ENCODE data around the gene MPI. TPM values are rescaled to one million over a fixed set of nuclear protein-coding genes. Genes with fewer than 3 reads are reported as not detected.

The MPI gene
- total and polyA plus RNA-seq, 10 of the 15 experiments (the other 5 are each of a cell fraction or from before 2014, with no cell fraction given), result 35.6 to 93.9 (median 44.1) TPM

- no peaks in the 10 kb centered on the region for H3K9me3 ChIP-seq (replicated peaks; ENCODE audit: control insufficient read depth, insufficient read depth, low read length)
- no peak for FAIRE-seq
- peak overlapping the region; percentile 7; the same call in 1 of the 2 replicates for H3K4me3 ChIP-seq
- ChIA-PET POLR2A (interaction anchor here (0.6 to 5.8 kb wide), 11 partner anchors 10 to 314 kb away, joined by 3 to 80 read pairs (median 4); partner anchors contain the start of genes COX5A and SCAMP2), RAD21 (ENCODE audit: unreplicated experiment) (interaction anchor here (0.7 to 5.6 kb wide), 11 partner anchors 11 to 92 kb away, joined by 3 to 57 read pairs (median 4); partner anchors contain the start of genes FAM219B and ULK3), CTCF (interaction anchor here (0.6 to 5.9 kb wide), 14 partner anchors 10 to 137 kb away, joined by 3 to 76 read pairs (median 4); partner anchors contain the start of gene SCAMP5), SMC1A (ENCODE audit: uncharacterized antibody, unreplicated experiment) (interaction anchor here (0.7 to 7.5 kb wide), 14 partner anchors 10 to 313 kb away, joined by 3 to 120 read pairs (median 6); partner anchors contain the start of genes FAM219B and MPI)
- H3K27ac ChIP-seq (ENCODE audit: control insufficient read depth, insufficient read depth), result peak overlapping the region; percentile 80
- peaks cover under 1 to 2% of the 10 kb centered on the region in 2 experiments; a peak in 3 of 4 replicates for H3K36me3 ChIP-seq (ENCODE audit: control insufficient read depth in 2 of 2, insufficient read depth in 2 of 2, low read length in 1 of 2)
- TF ChIP-seq SUZ12 (IDR thresholded peaks at IDR 0.05; ENCODE audit: unreplicated experiment) (no peak), POLR2A (IDR thresholded peaks at IDR 0.05; ENCODE audit: low read depth, low read length) (no peak), REST (IDR thresholded peaks at IDR 0.05; ENCODE audit: low read depth, low read length) (no peak), GABPA (IDR thresholded peaks at IDR 0.05; ENCODE audit: low read depth) (no peak), SP1 (IDR thresholded peaks at IDR 0.05; ENCODE audit: low read depth, low read length) (no peak), RELA (IDR thresholded peaks at IDR 0.05; ENCODE audit: borderline replicate concordance, partially characterized antibody) (no peak)
- peaks cover 3% of the 10 kb centered on the region; the same call in 1 of the 2 replicates for H4K20me1 ChIP-seq (ENCODE audit: control insufficient read depth, insufficient read depth)
- H3K4me1 ChIP-seq (ENCODE audit: control insufficient read depth, insufficient read depth, low read length), result peaks cover 46% of the 10 kb centered on the region
- no peak overlapping the region for H2AFZ ChIP-seq (ENCODE audit: control insufficient read depth, low read depth, low read length)
- BruUV-seq (replicated peaks), result no TSS peak
- H3K27me3 ChIP-seq (replicated peaks in 1 of 2; ENCODE audit: control insufficient read depth in 2 of 2, insufficient read depth in 2 of 2, low read length in 1 of 2), result no peaks in the 10 kb centered on the region
- ATAC-seq, result no peak
- in situ Hi-C loops (cut with MboI), result no loop called here
- peak overlapping the region; percentile 0; the same call in 1 of the 2 replicates for H3K9ac ChIP-seq (ENCODE audit: control insufficient read depth, insufficient read depth, low read length)
- WGBS (ENCODE audit: insufficient coverage, insufficient replicate concordance, low lambda C conversion rate, missing lambda C conversion rate), result 38% methylated on average over 4 of the region's 4 CpGs
- H3K4me2 ChIP-seq (ENCODE audit: control insufficient read depth, insufficient read depth), result peak overlapping the region; percentile 90
- intact Hi-C loops (cut with micrococcal nuclease; ENCODE audit: unreplicated experiment), result loop anchor here (5.0 kb wide), 1 partner anchor 44 kb away; no protein-coding TSS in a partner anchor
- DNase-seq (ENCODE audit: low read depth, low spot score), result no peak
- H3K79me2 ChIP-seq (ENCODE audit: control insufficient read depth, insufficient read depth, low read length), result peaks cover 41% of the 10 kb centered on the region
Measured at GRCh38 chr15:74858369-74858740, 31.5 kb upstream of the MPI start.

Measured in GM12878 (cell line).